K562 (cell line): ENCODE data around the gene FAM187B. TPM values are rescaled to one million over a fixed set of nuclear protein-coding genes. Genes with fewer than 3 reads are reported as not detected.

ENCODE experiments used
- ARNT ChIP-seq, 2 experiments: fragments of 450-650 bp; IDR thresholded peaks; 2 replicates each; pipeline ENCODE4 v1.6.1; 2016; ENCODE audit warnings: mild to moderate bottlenecking in 1 of 2
- ASH1L ChIP-seq: fragments of 450-650 bp; IDR thresholded peaks from 2 replicates; pipeline ENCODE4 v1.6.1; 2018; ENCODE audit warnings: borderline replicate concordance, mild to moderate bottlenecking, low read depth; ENCODE audit not compliant: partially characterized antibody
- DPF2 ChIP-seq: fragments of 450-650 bp; IDR thresholded peaks from 2 replicates; pipeline ENCODE4 v1.6.1; 2016
- EGR1 ChIP-seq: fragments of 450-650 bp; conservative IDR thresholded peaks from 2 replicates; pipeline ENCODE4 v1.6.1; 2017; ENCODE audit warnings: mild to moderate bottlenecking
- ILK ChIP-seq: fragments of 450-650 bp; IDR thresholded peaks from 2 replicates; pipeline ENCODE4 v1.6.1; 2016; ENCODE audit warnings: missing genetic modification characterization, low read depth, mild to moderate bottlenecking, missing compliant biosample characterization, moderate library complexity, borderline replicate concordance
- NFE2L1 ChIP-seq: fragments of 450-650 bp; IDR thresholded peaks from 2 replicates; pipeline ENCODE4 v1.6.1; 2016; ENCODE audit warnings: missing genetic modification characterization, low read depth, mild to moderate bottlenecking, missing compliant biosample characterization, moderate library complexity, borderline replicate concordance
- NKRF ChIP-seq: fragments of 450-650 bp; IDR thresholded peaks from 2 replicates; pipeline ENCODE4 v1.6.1; 2016; ENCODE audit warnings: borderline replicate concordance
- PCBP1 ChIP-seq: fragments of 200-400 bp; formaldehyde crosslinking; IDR thresholded peaks from 2 replicates; pipeline ENCODE4 v1.6.1; 2018; ENCODE audit warnings: mild to moderate bottlenecking, low read depth, low read length; ENCODE audit not compliant: poor library complexity, severe bottlenecking
- POLR2A ChIP-seq: fragments of 450-650 bp; conservative IDR thresholded peaks from 2 replicates; pipeline ENCODE4 v1.6.1; 2016
- RBFOX2 ChIP-seq: fragments of 200-400 bp; formaldehyde crosslinking; IDR thresholded peaks from 2 replicates; pipeline ENCODE4 v1.6.1; 2017; ENCODE audit warnings: low read depth, mild to moderate bottlenecking, low read length, moderate library complexity
- SMARCE1 ChIP-seq: fragments of 450-650 bp; IDR thresholded peaks from 2 replicates; pipeline ENCODE4 v1.7.1; 2016; ENCODE audit warnings: mild to moderate bottlenecking
- TCF15 ChIP-seq: fragments of 250-450 bp; sonication (Bioruptor Pico); IDR thresholded peaks from 2 replicates; pipeline ENCODE4 v1.8.0; 2022; ENCODE audit warnings: moderate library complexity, mild to moderate bottlenecking, inconsistent platforms
- THRB ChIP-seq: fragments of 450-650 bp; formaldehyde crosslinking; conservative IDR thresholded peaks from 2 replicates; pipeline ENCODE4 v1.4.0; 2022; ENCODE audit warnings: mild to moderate bottlenecking, missing genetic modification characterization
- ZBTB33 ChIP-seq: sonication (generic); formaldehyde crosslinking; IDR thresholded peaks from 2 replicates; pipeline ENCODE4 v1.8.1; 2023; ENCODE audit warnings: mild to moderate bottlenecking, missing genetic modification reagents
- ZNF134 ChIP-seq: fragments of 250-450 bp; sonication (Bioruptor Pico); conservative IDR thresholded peaks from 2 replicates; pipeline ENCODE4 v1.4.0; 2020
- ZNF239 ChIP-seq: fragments of 250-450 bp; sonication (Bioruptor Pico); IDR thresholded peaks from 2 replicates; pipeline ENCODE4 v1.4.0; 2020; ENCODE audit warnings: mild to moderate bottlenecking
- ZNF3 ChIP-seq: fragments of 250-450 bp; sonication (Bioruptor Pico); IDR thresholded peaks from 2 replicates; pipeline ENCODE4 v1.5.0; 2021; ENCODE audit warnings: mild to moderate bottlenecking, moderate library complexity
- ZNF507 ChIP-seq: conservative IDR thresholded peaks from 2 replicates; pipeline ENCODE4 v1.6.1; 2017; ENCODE audit warnings: missing genetic modification characterization, missing compliant biosample characterization
- ZNF586 ChIP-seq: fragments of 450-650 bp; formaldehyde crosslinking; conservative IDR thresholded peaks from 2 replicates; pipeline ENCODE4 v1.4.0; 2020; ENCODE audit warnings: mild to moderate bottlenecking, moderate library complexity
- polyA plus RNA-seq, 8 experiments: library from polyadenylated mRNA; depleted of rRNA in 4 of 8; stranded (reverse) in 5 of 8; unstranded in 3 of 8; fragments of >200 nt; fragmentation: Nextera tagmentation in 2 of 8; fragmentation: Illumina TruSeq in 1 of 8; extraction: Ambion mirVana in 2 of 8; extraction: Trizol in 1 of 8; gene quantifications; 2 replicates each; pipeline versions ENCODE4 v1.2.1 to v1.2.3, GENCODE V29; 2011 to 2014; ENCODE audit warnings: inconsistent platforms in 1 of 8, missing spikeins in 1 of 8
- total RNA-seq, 7 experiments: library from RNA; depleted of rRNA in 6 of 7; stranded (reverse); fragments of >200 nt in 6 of 7; fragmentation: Illumina TruSeq in 2 of 7; extraction: Trizol in 2 of 7; gene quantifications; 2 replicates each; pipeline versions ENCODE4 v1.2.1 to v1.2.3, GENCODE V29; 2011 to 2021; ENCODE audit warnings: low replicate concordance in 1 of 7

The FAM187B gene
- total and polyA plus RNA-seq, 9 of the 15 experiments (the other 6 are each of a cell fraction or from before 2014, with no cell fraction given) = 0.04 to 0.09 TPM; not detected in 7

- TF ChIP-seq THRB (CRISPR knock-in tag) (no peak), ZNF3 (CRISPR knock-in tag) (no peak), ASH1L (no peak), SMARCE1 (no peak), ARNT (IDR thresholded peaks at IDR 0.05) (no peak), DPF2 (no peak), RBFOX2 (no peak; the same call in 1 of the 2 replicates), NFE2L1 (tag) (no peak), ZNF507 (tag) (no peak), ZNF134 (CRISPR knock-in tag) (no peak), ILK (tag) (no peak), PCBP1 (no peak), ZBTB33 (CRISPR knock-in tag) (no peak), NKRF (0 out of 2 replicates have a peak, but pooled peaks have one; percentile 21), ZNF586 (CRISPR knock-in tag) (no peak), ZNF239 (CRISPR knock-in tag) (no peak), POLR2A (no peak), TCF15 (CRISPR knock-in tag) (no peak), EGR1 (peak; percentile 67)
Measured at GRCh38 chr19:35249146-35249847, 20.8 kb upstream of the FAM187B start (continued).
